NCI-H345 (cell line): Measurements from ENCODE around the gene PTEN.
A peak's percentile ranks its signal among the peaks of the same experiment; 100 is the strongest.
"Not testable (repeated sequence)": the region's sequence is repeated elsewhere in the genome, so short reads cannot be mapped to it uniquely, and the experiment has no call there.

Experiments used
- DNase-seq: peaks from one replicate; lab custom pipeline; 2025; lab: John Stamatoyannopoulos, UW

PTEN gene

DNA sequence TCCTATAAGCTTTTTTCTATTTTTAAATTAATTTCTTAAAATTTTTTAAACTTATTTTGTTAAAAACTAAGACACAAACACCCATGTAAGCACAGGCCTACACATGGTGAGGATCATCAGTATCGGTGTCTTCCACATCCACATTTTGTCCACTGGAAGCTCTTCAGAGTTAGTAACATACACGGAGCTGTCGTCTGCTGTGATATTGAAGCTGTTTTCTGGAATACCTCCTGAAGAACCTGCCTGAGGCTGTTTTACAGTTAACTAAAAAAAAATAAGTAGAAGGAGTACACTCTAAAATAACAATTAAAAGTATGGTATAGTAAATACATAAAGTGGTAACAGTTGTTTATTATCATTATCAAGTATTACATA is 17.8 kb upstream of the PTEN start:
- DNase-seq, result no peak

- no peak for DNase-seq
Measured at GRCh38 chr10:87846023-87846422, 17.4 kb upstream of the PTEN start.

- DNase-seq, result not testable (repeated sequence)
Measured at GRCh38 chr10:87846711-87847110, 16.7 kb upstream of the PTEN start.

DNA sequence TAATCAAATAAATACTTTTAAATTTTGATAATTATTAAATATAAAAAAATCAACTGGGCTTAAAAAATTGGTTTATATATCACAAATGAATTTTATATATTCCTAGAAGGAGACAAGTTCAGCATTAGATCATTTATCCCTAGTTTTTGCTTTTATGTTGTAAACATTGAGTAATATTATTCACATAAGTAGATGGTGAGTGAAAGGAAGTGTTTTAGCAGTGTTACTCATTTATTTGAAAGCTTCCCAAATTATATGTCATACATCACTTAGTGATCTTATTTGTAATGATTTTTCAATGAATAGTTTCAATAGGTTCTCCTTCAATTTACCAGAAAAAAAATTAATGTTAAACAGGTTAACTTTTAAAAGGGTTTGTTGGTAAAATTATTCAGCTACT is 15.9 kb upstream of the PTEN start:
- DNase-seq, result no peak

DNA sequence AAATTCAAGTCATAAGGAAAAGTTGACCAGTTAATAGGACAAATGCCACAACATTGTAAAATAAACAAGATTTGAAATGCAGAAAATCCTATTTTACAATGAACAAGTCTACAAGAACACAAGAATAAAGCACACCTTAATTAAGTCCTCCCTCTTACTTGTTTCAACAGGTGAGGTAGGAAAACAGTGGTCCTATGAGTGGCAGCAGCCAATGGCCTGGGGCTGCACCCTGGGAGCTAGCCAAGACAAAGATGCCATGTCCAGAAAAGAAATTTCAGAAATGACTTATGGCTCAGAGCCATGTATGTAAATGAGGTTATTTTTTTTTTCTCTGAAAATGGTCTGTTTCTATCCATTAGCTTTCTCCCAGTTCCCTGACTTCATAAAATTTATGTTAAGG is 14.4 kb upstream of the PTEN start:
- no peak for DNase-seq

- peak; percentile 51 for DNase-seq
Measured at GRCh38 chr10:87850742-87851205, 12.7 kb upstream of the PTEN start.

- no peak for DNase-seq
Measured at GRCh38 chr10:87852089-87852488, 11.3 kb upstream of the PTEN start.

DNA sequence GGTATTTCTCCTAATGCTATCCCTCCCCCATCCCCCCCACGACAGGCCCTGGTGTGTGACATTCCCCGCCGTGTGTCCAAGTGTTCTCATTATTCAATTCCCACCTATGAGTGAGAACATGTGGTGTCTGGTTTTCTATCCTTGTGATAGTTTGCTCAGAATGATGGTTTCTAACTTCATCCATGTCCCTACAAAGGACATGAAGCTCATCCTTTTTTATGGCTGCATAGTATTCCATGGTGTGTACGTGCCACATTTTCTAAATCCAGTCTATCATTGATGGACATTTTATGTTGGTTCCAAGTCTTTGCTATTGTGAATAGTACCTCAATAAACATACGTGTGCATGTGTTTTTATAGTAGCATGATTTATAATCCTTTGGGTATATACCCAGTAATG is 8.2 kb upstream of the PTEN start:
- not testable (repeated sequence) for DNase-seq

GRCh38 chr10:87855665-87856064 is 7.8 kb upstream of the PTEN start:
- DNase-seq, result not testable (repeated sequence)

DNA sequence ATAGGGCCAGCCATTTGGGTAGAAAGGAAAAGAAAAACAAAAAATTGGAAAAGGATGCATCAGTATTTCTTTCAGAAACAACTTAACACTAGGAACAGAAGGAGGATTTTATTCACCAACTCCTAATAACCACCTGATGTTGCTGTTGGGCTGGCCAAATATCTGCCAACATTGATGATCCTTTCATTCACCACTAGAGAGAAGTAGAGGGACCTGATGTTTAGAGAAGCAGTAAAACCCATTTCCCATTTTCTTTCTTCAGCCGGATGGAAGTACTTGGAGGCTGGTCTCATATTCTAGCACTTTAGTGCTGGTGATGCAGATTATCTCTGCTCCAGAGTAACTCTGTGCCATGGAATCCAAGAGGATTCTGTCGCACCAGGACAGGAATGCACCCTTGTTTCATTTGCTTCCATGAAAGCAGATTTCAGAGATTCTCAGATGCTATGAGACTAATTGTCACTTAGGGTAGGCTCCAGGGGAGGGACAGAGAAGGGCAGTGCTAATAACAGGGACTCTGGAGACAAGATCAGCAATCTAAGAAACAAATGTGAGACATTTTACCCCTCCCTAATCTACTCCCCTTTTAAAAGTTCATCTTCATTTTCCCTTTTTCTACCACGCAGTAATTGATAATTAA is 3.1 kb upstream of the PTEN start:
- peak; percentile 43 for DNase-seq

DNA sequence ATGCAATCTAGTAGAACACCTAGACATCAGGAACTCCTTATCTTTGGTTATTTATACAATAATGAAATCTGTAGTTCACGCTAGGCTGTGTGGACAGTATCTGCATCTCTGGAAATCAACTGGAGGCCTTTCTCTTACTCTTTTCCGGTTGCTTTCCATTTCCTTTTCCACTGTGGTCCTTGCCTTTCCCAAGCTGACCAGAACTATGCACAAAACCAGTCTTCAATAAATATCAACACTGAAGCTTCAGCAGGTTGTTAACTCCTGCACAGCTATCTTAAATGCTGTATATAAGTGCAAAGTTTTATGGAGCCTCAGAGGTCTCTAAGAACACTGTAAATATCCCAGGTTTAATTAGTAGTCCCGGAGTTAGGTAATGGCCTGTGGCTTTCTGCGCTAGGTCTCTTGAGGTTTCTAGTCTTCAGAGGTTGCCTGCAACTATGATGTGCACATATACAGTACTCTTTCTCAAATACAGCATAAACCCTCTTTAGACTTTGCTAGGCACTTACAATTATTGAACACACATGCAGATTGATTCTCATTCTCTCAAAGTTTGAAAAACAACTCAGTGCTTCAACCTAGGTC is 2.5 kb upstream of the PTEN start:
- no peak for DNase-seq

GRCh38 chr10:87861566-87861952 is 1.9 kb upstream of the PTEN start:
- DNase-seq, result no peak

GRCh38 chr10:87861953-87862678 is 1.3 kb upstream of the PTEN start:
- DNase-seq, result peak; percentile 66

- peak; percentile 66 for DNase-seq
Measured at GRCh38 chr10:87862679-87863052, 759 bp upstream of the PTEN start.

DNA sequence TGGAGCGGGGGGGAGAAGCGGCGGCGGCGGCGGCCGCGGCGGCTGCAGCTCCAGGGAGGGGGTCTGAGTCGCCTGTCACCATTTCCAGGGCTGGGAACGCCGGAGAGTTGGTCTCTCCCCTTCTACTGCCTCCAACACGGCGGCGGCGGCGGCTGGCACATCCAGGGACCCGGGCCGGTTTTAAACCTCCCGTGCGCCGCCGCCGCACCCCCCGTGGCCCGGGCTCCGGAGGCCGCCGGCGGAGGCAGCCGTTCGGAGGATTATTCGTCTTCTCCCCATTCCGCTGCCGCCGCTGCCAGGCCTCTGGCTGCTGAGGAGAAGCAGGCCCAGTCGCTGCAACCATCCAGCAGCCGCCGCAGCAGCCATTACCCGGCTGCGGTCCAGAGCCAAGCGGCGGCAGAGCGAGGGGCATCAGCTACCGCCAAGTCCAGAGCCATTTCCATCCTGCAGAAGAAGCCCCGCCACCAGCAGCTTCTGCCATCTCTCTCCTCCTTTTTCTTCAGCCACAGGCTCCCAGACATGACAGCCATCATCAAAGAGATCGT is 598 bp downstream of the PTEN start:
- not testable (repeated sequence) for DNase-seq

GRCh38 chr10:87864496-87865059 is 1.2 kb downstream of the PTEN start:
- DNase-seq, result no peak

- DNase-seq, result no peak
Measured at GRCh38 chr10:87865241-87865881, 1.9 kb downstream of the PTEN start.

- DNase-seq, result no peak
Measured at GRCh38 chr10:87866412-87866974, 3.1 kb downstream of the PTEN start.

DNA sequence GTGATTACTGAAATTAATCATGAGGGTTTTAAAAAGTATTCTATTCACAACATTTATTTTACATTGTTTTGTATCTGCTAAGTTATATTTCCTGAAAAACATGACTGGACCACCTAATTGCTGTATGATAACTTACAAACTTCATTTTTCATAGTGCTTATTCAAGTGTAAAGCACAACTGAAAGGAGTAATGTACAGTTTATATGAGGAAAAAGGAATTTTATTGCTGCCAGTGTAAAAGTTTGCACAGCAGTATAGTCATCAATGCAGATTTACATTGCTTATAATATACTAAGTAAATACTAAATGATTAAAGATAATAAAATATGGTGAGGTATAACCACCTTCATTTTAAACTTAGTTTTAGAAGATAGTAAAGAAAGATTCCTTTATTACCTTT is 4.0 kb downstream of the PTEN start:
- DNase-seq, result no peak

DNA sequence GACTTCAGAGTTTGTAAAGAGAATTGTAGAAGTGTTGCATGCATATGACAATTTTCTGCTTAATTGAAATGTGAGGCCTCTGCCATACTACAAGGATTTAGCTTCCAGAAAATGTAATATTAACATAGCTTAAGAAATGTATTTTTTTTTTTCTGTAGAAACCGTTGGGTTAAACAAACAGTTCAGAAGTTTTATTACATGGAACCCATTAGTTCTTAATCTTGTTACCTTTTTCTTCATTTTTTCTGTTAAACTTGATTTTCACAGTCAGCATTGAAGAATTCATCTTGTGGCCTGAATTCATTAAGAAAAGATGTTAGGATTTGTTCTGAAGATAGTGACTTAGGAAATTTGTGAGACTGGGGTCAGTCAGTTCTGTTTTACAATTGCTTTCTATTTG is 4.9 kb downstream of the PTEN start:
- no peak for DNase-seq

- not testable (repeated sequence) for DNase-seq
Measured at GRCh38 chr10:87869139-87869538, 5.7 kb downstream of the PTEN start.
